GM23248 (cell line): Measurements from ENCODE around the gene TACR2. TPM values are rescaled to one million over a fixed set of nuclear protein-coding genes. Genes with fewer than 3 reads are reported as not detected.
A peak's percentile ranks its signal among the peaks of the same experiment; 100 is the strongest.

Experiments used
- DNase-seq: peaks from one replicate; pipeline ENCODE4 v3.0.0-alpha.2; 2015
- H2AFZ ChIP-seq: fragments of 200-600 bp; sonication (generic); 2 replicates; pipeline ENCODE4 v1.6.1; 2016; ENCODE audit warnings: antibody characterized with exemption
- H3F3A ChIP-seq: fragments of 200-600 bp; sonication (generic); 2 replicates; pipeline ENCODE4 v1.6.1; 2016; ENCODE audit warnings: mild to moderate bottlenecking, antibody characterized with exemption, mixed run types; ENCODE audit not compliant: insufficient read depth
- H3K27ac ChIP-seq: fragments of 200-600 bp; sonication (generic); 2 replicates; pipeline ENCODE4 v1.5.1; 2016; ENCODE audit warnings: mild to moderate bottlenecking
- H3K27me3 ChIP-seq: fragments of 200-600 bp; sonication (generic); replicated peaks from 2 replicates; pipeline ENCODE4 v1.6.1; 2016; ENCODE audit warnings: mild to moderate bottlenecking; ENCODE audit not compliant: insufficient read depth
- H3K36me3 ChIP-seq: fragments of 200-600 bp; sonication (generic); 2 replicates; pipeline ENCODE4 v1.6.1; 2016; ENCODE audit warnings: low read depth, mild to moderate bottlenecking
- H3K4me1 ChIP-seq: fragments of 200-600 bp; sonication (generic); 2 replicates; pipeline ENCODE4 v1.6.1; 2016; ENCODE audit warnings: mild to moderate bottlenecking; ENCODE audit not compliant: insufficient read depth
- H3K4me2 ChIP-seq: fragments of 200-600 bp; sonication (generic); one replicate; pipeline ENCODE4 v1.6.1; 2016; ENCODE audit warnings: mild to moderate bottlenecking; ENCODE audit not compliant: unreplicated experiment
- H3K4me3 ChIP-seq: fragments of 200-600 bp; sonication (generic); 2 replicates; pipeline ENCODE4 v1.5.1; 2016; ENCODE audit warnings: mild to moderate bottlenecking
- H3K79me2 ChIP-seq: fragments of 200-600 bp; sonication (generic); 2 replicates; pipeline ENCODE4 v1.6.1; 2016; ENCODE audit warnings: mild to moderate bottlenecking; ENCODE audit not compliant: insufficient read depth
- H3K9ac ChIP-seq: fragments of 200-600 bp; sonication (generic); 2 replicates; pipeline ENCODE4 v1.6.1; 2016; ENCODE audit warnings: mild to moderate bottlenecking
- H3K9me2 ChIP-seq: fragments of 200-600 bp; sonication (generic); 2 replicates; pipeline ENCODE4 v1.6.1; 2016; ENCODE audit warnings: mixed run types, mild to moderate bottlenecking, moderate library complexity; ENCODE audit not compliant: insufficient read depth
- H3K9me3 ChIP-seq: fragments of 200-600 bp; sonication (generic); one replicate; pipeline ENCODE4 v1.6.1; 2017; ENCODE audit warnings: low read depth
- H4K20me1 ChIP-seq: fragments of 200-600 bp; sonication (generic); 2 replicates; pipeline ENCODE4 v1.6.0; 2016; ENCODE audit not compliant: insufficient read depth
- EZH2 ChIP-seq: fragments of 200-600 bp; sonication (generic); IDR thresholded peaks from 2 replicates; pipeline ENCODE4 v1.6.1; 2018; ENCODE audit warnings: antibody characterized with exemption, mild to moderate bottlenecking; ENCODE audit not compliant: insufficient read depth, poor library complexity, severe bottlenecking
- EZH2phosphoT487 ChIP-seq: fragments of 200-600 bp; sonication (generic); IDR thresholded peaks from 2 replicates; pipeline ENCODE4 v1.6.1; 2018; ENCODE audit warnings: antibody characterized with exemption, moderate library complexity, mild to moderate bottlenecking, low read depth; ENCODE audit not compliant: insufficient read depth
- WGBS, 2 experiments: methylation state at CpG; one replicate each; pipeline ENCODE4 v1.1.6; 2015 to 2017; ENCODE audit warnings: low lambda C conversion rate in 2 of 2, low coverage in 1 of 2; ENCODE audit errors: missing lambda C conversion rate in 2 of 2; 5-methylcytosine and 5-hydroxymethylcytosine counted together
- in situ Hi-C: fragments of 300-500 bp; cut with MboI; formaldehyde crosslinking; loops from 2 replicates; pipeline ENCODE4 v1.15.0; 2020
- polyA plus RNA-seq: library from polyadenylated mRNA; unstranded; fragments of >200 nt; fragmentation: Nextera tagmentation; extraction: Ambion mirVana; gene quantifications from 2 replicates; pipeline ENCODE4 v1.2.1, GENCODE V29; 2016
- total RNA-seq: library from RNA; depleted of rRNA; stranded (reverse); fragments of >200 nt; shearing (Covaris generic); gene quantifications from 2 replicates; pipeline ENCODE4 v1.2.3, GENCODE V29; 2014

TACR2 gene
- total and polyA plus RNA-seq, 2 experiments from 2014 or later: 0.24 to 0.54 TPM

- Histone ChIP-seq H3F3A (peaks cover 20% of the 10 kb centered on the region; the same call in 1 of the 2 replicates), H3K79me2 (no peaks in the 10 kb centered on the region), H4K20me1 (no peaks in the 10 kb centered on the region), H3K9me2 (no peaks in the 10 kb centered on the region), H3K27ac (peak overlapping the region; percentile 27; the same call in 1 of the 2 replicates), H3K4me3 (peak overlapping the region; percentile 67), H3K4me2 (peak overlapping the region; percentile 58), H3K9me3 (no peaks in the 10 kb centered on the region), H3K27me3 (no peaks in the 10 kb centered on the region), H3K36me3 (no peaks in the 10 kb centered on the region), H3K9ac (peak overlapping the region; percentile 66), H3K4me1 (peaks cover 11% of the 10 kb centered on the region), H2AFZ (peak overlapping the region; percentile 81)
- TF ChIP-seq EZH2 (no peak), EZH2phosphoT487 (no peak)
- in situ Hi-C loops: loop anchor here (25.0 kb wide), 1 partner anchor 422 kb away; the partner anchor contains the start of gene KIFBP
- WGBS, 2 experiments: 3 to 7% methylated on average over 7 of the region's 7 CpGs
- no peak for DNase-seq
Observed at GRCh38 chr10:69409176-69409495, 7.6 kb downstream of the TACR2 start.

GRCh38 chr10:69408318-69409175 lies 8.2 kb downstream of the TACR2 start:
- H3K9ac ChIP-seq: peak overlapping the region; percentile 66
- DNase-seq: peak; percentile 98
- no peaks in the 10 kb centered on the region for H3K36me3 ChIP-seq
- no peak for TF ChIP-seq EZH2
- TF ChIP-seq EZH2phosphoT487: no peak
- no peaks in the 10 kb centered on the region for H3K9me2 ChIP-seq
- H3K4me3 ChIP-seq: peak overlapping the region; percentile 67
- H3K79me2 ChIP-seq: no peaks in the 10 kb centered on the region
- peak overlapping the region; percentile 27; the same call in 1 of the 2 replicates for H3K27ac ChIP-seq
- H3F3A ChIP-seq: peaks cover 26% of the 10 kb centered on the region; the same call in 1 of the 2 replicates
- no peaks in the 10 kb centered on the region for H3K27me3 ChIP-seq
- H3K9me3 ChIP-seq: no peaks in the 10 kb centered on the region
- H3K4me1 ChIP-seq: peaks cover 17% of the 10 kb centered on the region
- H4K20me1 ChIP-seq: no peaks in the 10 kb centered on the region
- in situ Hi-C loops: loop anchor here (25.0 kb wide), 1 partner anchor 421 kb away; the partner anchor contains the start of gene KIFBP
- H2AFZ ChIP-seq: peak overlapping the region; percentile 81
- H3K4me2 ChIP-seq: peak overlapping the region; percentile 58
- 3 to 6% methylated on average over 28 to 47 of the region's 64 CpGs for WGBS, 2 experiments

- peaks cover 24% of the 10 kb centered on the region for H3K4me1 ChIP-seq
- H3K4me3 ChIP-seq: peak overlapping the region; percentile 40; the same call in 1 of the 2 replicates
- TF ChIP-seq EZH2phosphoT487 (no peak), EZH2 (no peak)
- H3K9ac ChIP-seq: peak overlapping the region; percentile 19; the same call in 1 of the 2 replicates
- no peak for DNase-seq
- H3K79me2 ChIP-seq: no peaks in the 10 kb centered on the region
- H4K20me1 ChIP-seq: no peaks in the 10 kb centered on the region
- no peaks in the 10 kb centered on the region for H3K9me3 ChIP-seq
- H3K27ac ChIP-seq: no peak overlapping the region
- H3F3A ChIP-seq: peaks cover 32% of the 10 kb centered on the region
- no peaks in the 10 kb centered on the region for H3K9me2 ChIP-seq
- in situ Hi-C loops: loop anchor here (25.0 kb wide), 1 partner anchor 420 kb away; the partner anchor contains the start of gene KIFBP
- H3K4me2 ChIP-seq: peak overlapping the region; percentile 39
- H3K27me3 ChIP-seq: no peaks in the 10 kb centered on the region
- peak overlapping the region; percentile 18; the same call in 1 of the 2 replicates for H2AFZ ChIP-seq
- H3K36me3 ChIP-seq: no peaks in the 10 kb centered on the region; the same call in 1 of the 2 replicates
- WGBS, 2 experiments: 80 to 81% methylated on average over 14 of the region's 14 CpGs
Observed at GRCh38 chr10:69407621-69408301, 9.0 kb downstream of the TACR2 start.

GRCh38 chr10:69406816-69407580 lies 9.7 kb downstream of the TACR2 start:
- Histone ChIP-seq H4K20me1 (no peaks in the 10 kb centered on the region), H3K9ac (no peak overlapping the region), H3K9me3 (no peaks in the 10 kb centered on the region), H3K36me3 (no peaks in the 10 kb centered on the region; the same call in 1 of the 2 replicates), H3K9me2 (no peaks in the 10 kb centered on the region), H3F3A (peaks cover 35% of the 10 kb centered on the region), H3K4me3 (no peak overlapping the region), H3K27ac (no peak overlapping the region), H3K4me1 (peaks cover 24% of the 10 kb centered on the region), H3K4me2 (no peak overlapping the region), H3K27me3 (no peaks in the 10 kb centered on the region), H3K79me2 (no peaks in the 10 kb centered on the region), H2AFZ (no peak overlapping the region)
- DNase-seq: no peak
- in situ Hi-C loops: loop anchor here (25.0 kb wide), 1 partner anchor 420 kb away; the partner anchor contains the start of gene KIFBP
- WGBS, 2 experiments: 64 to 68% methylated on average over 5 to 6 of the region's 6 CpGs
- TF ChIP-seq EZH2phosphoT487 (no peak), EZH2 (no peak)
